ENCODE results near the gene HOXA10.

Gene HOXA10

GRCh38 chr7:27183682-27184336 lies 9.7 kb upstream of the HOXA10 start:
- no peak for TF ChIP-seq GATA1 (IDR thresholded peaks at IDR 0.05; ENCODE audit: low read depth, low read length)
- DNase-seq = peak in 1 of 2 experiments; percentile 11

- TF ChIP-seq POLR2A (IDR thresholded peaks at IDR 0.05; ENCODE audit: low read length) (no peak), GATA1 (IDR thresholded peaks at IDR 0.05; ENCODE audit: low read depth, low read length) (no peak)
- no peak for DNase-seq
Observed at GRCh38 chr7:27182861-27183681, 9.0 kb upstream of the HOXA10 start.

DNA sequence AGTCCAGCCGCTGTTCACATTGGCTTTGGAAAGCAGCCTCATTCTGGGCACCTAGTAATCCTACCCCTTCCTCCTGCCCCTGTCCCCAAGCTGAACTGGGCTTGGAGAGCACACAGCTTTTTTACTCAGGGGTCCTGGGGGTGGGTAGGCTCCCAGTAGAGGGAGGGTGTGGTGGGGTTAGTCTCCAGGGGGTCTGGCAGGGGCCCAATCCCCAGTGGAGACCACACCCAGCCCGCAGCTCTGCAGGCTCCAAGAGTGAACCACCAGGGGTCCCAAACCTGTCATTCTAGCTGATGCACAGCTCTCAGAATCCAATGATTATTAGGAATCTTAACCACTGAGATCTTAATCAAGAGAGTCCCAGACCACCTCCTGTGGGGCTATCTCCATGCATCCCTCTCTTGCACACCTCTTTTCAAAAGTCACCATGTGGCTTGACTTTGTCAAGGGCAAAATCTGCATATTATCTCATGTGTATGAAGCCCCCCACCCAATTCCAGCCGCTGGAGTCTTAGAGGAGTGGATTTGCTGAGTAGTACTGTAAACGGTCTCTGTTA lies 8.2 kb upstream of the HOXA10 start:
- no peak for TF ChIP-seq GATA1 (IDR thresholded peaks at IDR 0.05; ENCODE audit: low read depth, low read length)
- TF ChIP-seq POLR2A (IDR thresholded peaks at IDR 0.05; ENCODE audit: low read length) = no peak
- no peak for DNase-seq

- TF ChIP-seq GATA1 (IDR thresholded peaks at IDR 0.05; ENCODE audit: low read depth, low read length) = no peak
- no peak for TF ChIP-seq POLR2A (IDR thresholded peaks at IDR 0.05; ENCODE audit: low read length)
- DNase-seq = no peak
Observed at GRCh38 chr7:27181795-27182275, 7.7 kb upstream of the HOXA10 start.

DNA sequence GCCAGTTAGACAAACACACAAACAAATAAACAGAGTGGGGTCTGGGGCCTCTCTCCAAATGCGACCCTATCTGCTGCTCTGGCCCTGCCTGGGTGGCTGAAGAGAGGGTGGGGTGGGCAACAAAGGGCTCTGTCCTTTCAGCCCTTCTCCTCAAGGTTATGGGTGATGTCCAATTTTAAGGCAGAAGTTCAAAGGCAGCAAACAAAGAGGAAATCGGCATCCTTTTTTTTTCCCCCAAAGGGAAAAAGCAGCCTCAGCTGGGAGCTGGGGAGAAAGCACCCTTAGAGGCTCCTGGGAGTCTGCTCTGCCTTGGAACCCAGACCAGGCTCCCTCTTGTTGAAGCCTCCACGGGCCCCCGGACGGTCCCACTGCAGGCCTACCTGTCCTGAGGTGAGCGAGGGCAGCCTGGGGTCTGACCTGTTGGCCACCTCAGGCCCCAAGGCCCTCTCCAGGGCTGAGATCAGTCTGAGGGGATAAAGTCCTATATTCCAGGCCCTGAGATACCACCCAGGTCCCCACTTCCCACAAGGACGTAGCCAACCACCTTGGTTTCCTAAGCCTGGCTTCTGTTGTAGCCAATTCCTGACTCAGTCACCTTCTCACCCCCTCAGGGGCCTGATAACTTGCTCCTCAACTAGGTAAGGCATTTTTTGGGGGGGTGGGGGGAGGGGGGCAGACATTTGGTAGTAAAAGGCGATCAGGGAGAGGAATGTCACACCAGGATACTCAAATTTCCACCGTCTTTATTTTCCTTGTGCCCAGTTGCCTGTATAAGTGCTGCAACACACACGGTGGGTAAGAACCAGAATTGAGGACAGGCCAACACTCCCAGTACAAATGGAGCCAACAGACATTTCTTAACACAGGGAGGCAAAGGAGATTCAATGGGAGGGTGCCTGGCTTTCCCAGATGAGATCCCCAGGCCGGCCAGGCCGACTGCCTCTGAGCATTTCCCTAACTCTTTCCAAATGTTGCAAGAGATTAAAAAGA lies 6.6 kb upstream of the HOXA10 start:
- DNase-seq = no peak
- no peak for TF ChIP-seq GATA1 (IDR thresholded peaks at IDR 0.05; ENCODE audit: low read depth, low read length)
- no peak for TF ChIP-seq POLR2A (IDR thresholded peaks at IDR 0.05; ENCODE audit: low read length)

GRCh38 chr7:27179503-27180430 lies 5.6 kb upstream of the HOXA10 start:
- TF ChIP-seq POLR2A (IDR thresholded peaks at IDR 0.05; ENCODE audit: low read length) = no peak
- peak; percentile 58 to 73 for DNase-seq

DNA sequence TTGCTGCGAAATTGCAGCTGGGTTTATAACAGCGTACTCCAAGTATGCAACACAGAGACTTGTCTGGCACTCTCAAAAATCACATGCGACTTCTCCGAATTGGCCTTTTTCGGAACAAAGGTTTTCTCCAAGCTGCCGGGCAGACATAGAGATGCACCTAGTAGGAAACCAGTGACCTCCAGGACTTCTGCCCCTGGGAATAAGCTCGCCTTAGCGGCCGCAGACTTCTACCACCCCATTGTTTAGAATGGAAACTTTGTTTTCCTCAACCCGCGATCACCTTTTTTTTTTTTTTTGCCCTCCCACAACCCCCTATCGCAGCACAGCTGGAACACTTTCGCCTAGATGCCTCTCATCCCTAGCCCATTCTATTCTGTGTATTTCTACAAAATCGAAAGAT lies 4.9 kb upstream of the HOXA10 start:
- no peak for DNase-seq
- TF ChIP-seq POLR2A (IDR thresholded peaks at IDR 0.05; ENCODE audit: low read length) (no peak), GATA1 (IDR thresholded peaks at IDR 0.05; ENCODE audit: low read depth, low read length) (no peak)

- no peak for DNase-seq
- TF ChIP-seq POLR2A (IDR thresholded peaks at IDR 0.05; ENCODE audit: low read length) (no peak), GATA1 (IDR thresholded peaks at IDR 0.05; ENCODE audit: low read depth, low read length) (no peak)
Observed at GRCh38 chr7:27178366-27178765, 4.2 kb upstream of the HOXA10 start.

DNA sequence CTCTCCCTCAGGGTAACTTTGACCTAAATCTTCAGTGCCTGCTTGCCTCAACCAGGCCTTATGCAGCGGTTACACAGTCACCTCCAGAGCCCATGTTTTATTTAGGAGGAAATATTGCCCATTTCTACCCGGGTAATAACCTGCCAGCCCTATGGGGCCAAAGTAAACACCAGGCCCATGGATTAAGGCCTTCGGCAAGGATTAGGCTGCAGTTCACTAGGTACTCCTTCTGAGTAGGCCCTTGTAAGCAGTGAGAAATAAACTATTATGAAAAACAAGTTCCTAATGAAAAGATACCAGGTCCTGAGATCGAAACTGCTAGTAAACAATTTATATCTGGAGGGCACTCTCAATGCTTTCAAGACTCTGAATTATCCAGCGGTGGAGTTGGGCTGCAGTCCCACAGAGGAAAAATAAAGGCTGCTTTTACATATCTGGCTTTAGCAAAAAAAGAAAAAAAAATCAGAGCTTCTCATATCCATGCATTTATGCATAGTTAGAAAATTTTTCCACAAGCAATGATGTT lies 3.7 kb upstream of the HOXA10 start:
- no peak for TF ChIP-seq GATA1 (IDR thresholded peaks at IDR 0.05; ENCODE audit: low read depth, low read length)
- no peak for TF ChIP-seq POLR2A (IDR thresholded peaks at IDR 0.05; ENCODE audit: low read length)
- DNase-seq = no peak

GRCh38 chr7:27176962-27177794 lies 3.1 kb upstream of the HOXA10 start:
- no peak for DNase-seq
- TF ChIP-seq POLR2A (IDR thresholded peaks at IDR 0.05; ENCODE audit: low read length) (no peak), GATA1 (IDR thresholded peaks at IDR 0.05; ENCODE audit: low read depth, low read length) (no peak)

GRCh38 chr7:27176524-27176845 lies 2.4 kb upstream of the HOXA10 start:
- no peak for DNase-seq
- no peak for TF ChIP-seq POLR2A (IDR thresholded peaks at IDR 0.05; ENCODE audit: low read length)
- no peak for TF ChIP-seq GATA1 (IDR thresholded peaks at IDR 0.05; ENCODE audit: low read depth, low read length)
